Measurements from ENCODE around the gene KCNIP4. TPM values are rescaled to one million over a fixed set of nuclear protein-coding genes. Genes with fewer than 3 reads are reported as not detected.

KCNIP4 gene
- total and polyA plus RNA-seq, 2 donors from 2014 or later: 9.8 to 43.9 TPM

DNA sequence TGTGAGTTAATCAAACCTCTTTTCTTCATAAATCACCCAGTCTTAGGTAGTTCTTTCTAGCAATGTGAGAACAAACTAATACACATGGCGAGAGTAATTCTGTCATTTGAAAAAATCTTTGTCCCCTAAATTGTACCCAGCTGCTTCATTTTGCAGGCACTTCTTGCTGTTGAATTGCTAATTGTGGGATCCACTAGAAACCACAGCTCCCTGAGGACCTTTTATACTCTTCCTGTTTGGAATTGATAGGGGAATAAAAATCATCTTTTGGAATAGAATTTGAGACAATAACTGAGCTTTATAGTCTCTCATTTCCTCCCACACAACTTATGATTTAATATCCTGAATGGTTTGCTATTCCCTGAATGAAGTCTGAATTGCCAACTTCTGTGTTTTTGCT is 1078.1 kb downstream of the KCNIP4 start:
- no peak overlapping the region for H3K4me3 ChIP-seq (ENCODE audit: low read length in 3 of 3)
- no peaks in the 10 kb centered on the region for H3K9me3 ChIP-seq (ENCODE audit: control insufficient read depth in 2 of 3, insufficient read depth in 1 of 3, low read length in 3 of 3)
- FAIRE-seq (no peak), DNase-seq (no peak)
- no peaks in the 10 kb centered on the region for H3K27me3 ChIP-seq (ENCODE audit: control insufficient read depth, insufficient read depth, low read length)
- no peaks in the 10 kb centered on the region for H3K36me3 ChIP-seq (ENCODE audit: control insufficient read depth in 2 of 3, insufficient read depth in 3 of 3, low read length in 3 of 3)
- no peak for TF ChIP-seq CTCF (IDR thresholded peaks at IDR 0.05; ENCODE audit: borderline replicate concordance, extremely low read depth, insufficient read depth)
- no peak overlapping the region for H3K9ac ChIP-seq (ENCODE audit: low read length in 3 of 3)
- no peak overlapping the region for H3K27ac ChIP-seq (ENCODE audit: low read depth in 2 of 2, low read length in 2 of 2)
- H3K4me1 ChIP-seq (ENCODE audit: control insufficient read depth in 2 of 3, insufficient read depth in 2 of 3, low read depth in 1 of 3, low read length in 3 of 3): no peaks in the 10 kb centered on the region
- intact Hi-C loops (cut with DNase I): no loop called here

DNA sequence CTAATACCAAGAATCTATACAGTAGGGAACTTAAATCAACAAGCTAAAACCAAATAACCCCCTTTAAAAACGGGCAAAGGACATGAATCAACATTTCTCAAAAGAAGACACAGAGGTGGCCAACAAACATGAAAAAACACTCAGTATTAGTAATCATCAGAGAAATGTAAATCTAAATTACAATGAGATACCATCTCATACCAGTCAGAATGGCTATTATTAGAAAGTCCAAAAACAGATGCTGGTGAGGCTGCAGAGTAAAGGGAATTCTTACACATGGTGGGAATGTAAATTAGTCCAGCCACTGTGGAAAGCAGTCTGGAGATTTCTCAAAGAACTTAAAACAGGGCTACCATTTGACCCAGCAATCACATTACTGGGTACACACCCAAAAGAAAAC is 1080.5 kb downstream of the KCNIP4 start:
- DNase-seq (no peak), FAIRE-seq (no peak)
- intact Hi-C loops (cut with DNase I): no loop called here
- H3K4me3 ChIP-seq (ENCODE audit: low read length in 3 of 3): no peak overlapping the region
- no peaks in the 10 kb centered on the region for H3K36me3 ChIP-seq (ENCODE audit: control insufficient read depth in 2 of 3, insufficient read depth in 3 of 3, low read length in 3 of 3)
- TF ChIP-seq CTCF (IDR thresholded peaks at IDR 0.05; ENCODE audit: borderline replicate concordance, extremely low read depth, insufficient read depth): no peak
- H3K27me3 ChIP-seq (ENCODE audit: control insufficient read depth, insufficient read depth, low read length): no peaks in the 10 kb centered on the region
- H3K9me3 ChIP-seq (ENCODE audit: control insufficient read depth in 2 of 3, insufficient read depth in 1 of 3, low read length in 3 of 3): no peaks in the 10 kb centered on the region
- H3K9ac ChIP-seq (ENCODE audit: low read length in 3 of 3): no peak overlapping the region
- H3K27ac ChIP-seq (ENCODE audit: low read depth in 2 of 2, low read length in 2 of 2): no peak overlapping the region
- H3K4me1 ChIP-seq (ENCODE audit: control insufficient read depth in 2 of 3, insufficient read depth in 2 of 3, low read depth in 1 of 3, low read length in 3 of 3): no peaks in the 10 kb centered on the region

DNA sequence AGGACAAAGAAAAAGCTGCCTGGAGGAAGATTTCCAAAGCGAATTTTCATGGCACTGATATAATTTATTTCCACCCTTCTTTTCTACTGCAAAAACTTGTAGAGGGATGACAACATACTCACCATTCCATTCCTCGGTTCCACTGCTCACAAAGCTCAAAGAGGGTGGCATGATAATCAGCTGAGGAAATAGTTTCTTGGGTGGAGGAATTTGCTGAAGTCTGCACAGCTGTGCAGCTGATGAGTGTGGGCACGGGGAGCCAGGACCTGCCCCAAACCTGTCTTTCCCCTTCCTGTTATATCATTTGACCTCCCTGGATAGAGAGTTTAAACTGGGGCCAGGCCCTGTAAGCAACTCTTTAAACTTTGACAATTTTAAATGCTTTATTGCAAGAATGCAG is 1087.7 kb downstream of the KCNIP4 start:
- no peak overlapping the region for H3K27ac ChIP-seq (ENCODE audit: low read depth in 2 of 2, low read length in 2 of 2)
- TF ChIP-seq CTCF (IDR thresholded peaks at IDR 0.05; ENCODE audit: borderline replicate concordance, extremely low read depth, insufficient read depth): no peak
- no peak for DNase-seq
- H3K4me3 ChIP-seq (ENCODE audit: low read length in 3 of 3): no peak overlapping the region
- no peaks in the 10 kb centered on the region for H3K27me3 ChIP-seq (ENCODE audit: control insufficient read depth, insufficient read depth, low read length)
- no peak overlapping the region for H3K9ac ChIP-seq (ENCODE audit: low read length in 3 of 3)
- no peaks in the 10 kb centered on the region for H3K9me3 ChIP-seq (ENCODE audit: control insufficient read depth in 2 of 3, insufficient read depth in 1 of 3, low read length in 3 of 3)
- intact Hi-C loops (cut with DNase I): no loop called here
- FAIRE-seq: no peak
- H3K4me1 ChIP-seq (ENCODE audit: control insufficient read depth in 2 of 3, insufficient read depth in 2 of 3, low read depth in 1 of 3, low read length in 3 of 3): no peaks in the 10 kb centered on the region
- H3K36me3 ChIP-seq (ENCODE audit: control insufficient read depth in 2 of 3, insufficient read depth in 3 of 3, low read length in 3 of 3): no peaks in the 10 kb centered on the region

DNA sequence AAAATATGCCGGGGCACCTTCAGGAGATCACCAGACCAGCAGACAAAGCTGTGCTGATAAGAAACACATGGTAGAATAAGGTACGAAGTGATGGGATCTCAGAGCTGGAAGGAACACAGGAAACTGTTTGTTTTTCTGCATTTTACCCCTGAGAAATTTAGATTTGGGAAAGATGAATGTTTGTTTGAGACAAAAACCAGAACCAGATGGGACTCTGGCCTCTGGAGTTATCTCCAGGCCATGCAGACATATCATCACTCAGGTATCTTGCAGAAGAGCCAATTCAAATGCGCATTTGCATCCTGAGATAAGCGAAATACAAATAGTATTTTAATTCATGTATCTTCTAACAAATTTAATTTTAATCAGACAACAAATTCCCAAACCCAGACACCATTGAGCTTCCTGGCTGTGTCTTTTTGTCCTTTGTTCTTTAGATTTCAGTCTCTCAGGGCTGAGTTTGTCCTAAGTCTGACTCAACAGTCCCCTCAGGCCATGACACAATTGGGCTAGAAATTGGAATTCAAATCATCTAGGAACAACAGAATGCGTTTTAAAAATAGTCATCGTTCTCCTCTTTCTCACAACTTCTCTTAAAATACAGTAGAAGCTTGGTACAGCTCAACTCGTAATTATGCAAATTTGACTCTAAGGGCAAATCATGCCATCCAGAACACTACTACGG is 1089.3 kb downstream of the KCNIP4 start:
- Histone ChIP-seq H3K27me3 (ENCODE audit: control insufficient read depth, insufficient read depth, low read length) (no peaks in the 10 kb centered on the region), H3K4me3 (ENCODE audit: low read length in 3 of 3) (no peak overlapping the region), H3K27ac (ENCODE audit: low read depth in 2 of 2, low read length in 2 of 2) (no peak overlapping the region), H3K4me1 (ENCODE audit: control insufficient read depth in 2 of 3, insufficient read depth in 2 of 3, low read depth in 1 of 3, low read length in 3 of 3) (no peaks in the 10 kb centered on the region), H3K36me3 (ENCODE audit: control insufficient read depth in 2 of 3, insufficient read depth in 3 of 3, low read length in 3 of 3) (no peaks in the 10 kb centered on the region), H3K9me3 (ENCODE audit: control insufficient read depth in 2 of 3, insufficient read depth in 1 of 3, low read length in 3 of 3) (no peaks in the 10 kb centered on the region), H3K9ac (ENCODE audit: low read length in 3 of 3) (no peak overlapping the region)
- intact Hi-C loops (cut with DNase I): no loop called here
- TF ChIP-seq CTCF (IDR thresholded peaks at IDR 0.05; ENCODE audit: borderline replicate concordance, extremely low read depth, insufficient read depth): no peak
- DNase-seq: no peak
- no peak for FAIRE-seq

Data from kidney (tissue), 14 donors.